Measurements from ENCODE around the gene NSF. TPM values are rescaled to one million over a fixed set of nuclear protein-coding genes. Genes with fewer than 3 reads are reported as not detected.
"Not testable (repeated sequence)": the region's sequence is repeated elsewhere in the genome, so short reads cannot be mapped to it uniquely, and the experiment has no call there.

NSF gene
- polyA plus RNA-seq, 4 donors: 30.1 to 40.6 (median 37.0) TPM

DNA sequence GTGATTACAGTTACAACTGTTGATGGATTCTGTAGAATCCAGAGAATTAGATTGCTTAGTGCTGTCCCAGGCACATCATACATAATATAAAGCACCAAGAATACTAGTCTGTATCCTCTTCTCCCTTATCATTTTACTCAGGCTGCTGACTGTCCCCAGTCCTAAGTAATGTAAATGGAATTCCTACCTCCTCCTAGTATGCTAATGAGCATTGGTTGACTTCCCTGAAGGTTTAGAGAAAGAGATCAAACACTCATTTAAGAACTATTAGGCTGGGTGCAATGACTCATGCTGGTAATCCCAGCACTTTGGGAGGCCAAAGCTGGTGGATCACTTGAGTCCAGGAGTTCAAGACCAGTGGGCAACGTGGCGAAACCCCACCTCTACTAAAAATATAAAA lies 37.0 kb downstream of the NSF start:
- not testable (repeated sequence) for DNase-seq (ENCODE audit: low read depth in 4 of 4, low spot score in 3 of 4)

- not testable (repeated sequence) for DNase-seq (ENCODE audit: low read depth in 4 of 4, low spot score in 3 of 4)
Observed at GRCh38 chr17:46628753-46629436, 38.4 kb downstream of the NSF start.

DNA sequence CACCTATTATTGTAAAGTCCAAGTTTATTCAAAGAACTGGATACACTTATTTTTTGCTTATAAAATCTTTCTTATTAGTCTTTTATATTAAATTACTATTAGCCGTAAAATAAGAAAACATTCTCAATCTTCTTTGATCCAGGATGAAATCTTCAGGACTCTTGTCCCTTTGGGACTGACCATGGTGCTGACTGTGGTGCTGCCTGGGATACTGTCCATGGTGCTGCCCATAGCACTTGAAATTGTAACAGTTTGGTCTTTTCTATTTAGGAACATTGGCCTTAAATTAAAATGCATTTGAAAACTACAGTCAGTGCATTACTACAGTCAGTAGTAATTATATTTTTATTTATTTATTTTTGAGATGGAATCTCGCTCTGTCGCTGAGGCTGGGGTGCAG lies 41.7 kb downstream of the NSF start:
- not testable (repeated sequence) for DNase-seq (ENCODE audit: low read depth in 4 of 4, low spot score in 3 of 4)

- DNase-seq (ENCODE audit: low read depth in 4 of 4, low spot score in 3 of 4): not testable (repeated sequence)
Observed at GRCh38 chr17:46634844-46635243, 44.4 kb downstream of the NSF start.

DNA sequence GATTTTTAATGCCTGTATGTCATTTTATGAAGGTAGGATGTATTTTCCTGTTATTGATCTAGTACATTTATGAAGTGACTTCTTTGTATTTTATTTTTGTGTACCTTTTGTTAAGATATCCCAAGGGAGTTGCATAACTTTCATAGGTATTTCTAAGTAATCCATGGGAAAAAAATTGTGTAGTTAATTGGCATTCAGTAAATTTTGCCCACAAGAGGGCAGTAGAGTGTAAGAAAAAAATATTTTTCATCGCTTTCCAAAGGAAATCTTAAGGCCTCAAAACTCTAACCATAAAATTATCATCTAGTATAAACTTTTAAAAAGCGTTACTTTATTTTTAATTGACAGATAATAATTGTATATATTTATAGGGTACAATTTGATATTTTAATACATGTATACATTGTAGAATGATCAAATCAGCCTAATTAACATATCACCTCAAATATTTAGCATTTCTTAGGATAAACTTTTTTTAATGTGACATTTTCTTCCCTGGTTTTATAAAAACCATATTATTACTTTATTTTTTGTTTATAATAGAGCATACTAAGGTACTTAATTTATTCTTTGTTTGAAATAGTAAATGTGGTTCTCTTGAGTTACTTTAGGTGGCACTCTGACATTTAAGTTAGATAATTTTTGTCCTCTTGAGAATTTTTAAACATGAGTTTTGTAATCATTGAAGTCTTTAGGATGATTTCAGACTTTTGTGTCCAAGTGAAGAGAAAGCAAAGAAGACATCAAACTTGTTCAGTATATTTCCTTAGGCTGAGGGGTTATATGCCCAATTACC lies 51.6 kb downstream of the NSF start:
- not testable (repeated sequence) for DNase-seq (ENCODE audit: low read depth in 4 of 4, low spot score in 3 of 4)

DNA sequence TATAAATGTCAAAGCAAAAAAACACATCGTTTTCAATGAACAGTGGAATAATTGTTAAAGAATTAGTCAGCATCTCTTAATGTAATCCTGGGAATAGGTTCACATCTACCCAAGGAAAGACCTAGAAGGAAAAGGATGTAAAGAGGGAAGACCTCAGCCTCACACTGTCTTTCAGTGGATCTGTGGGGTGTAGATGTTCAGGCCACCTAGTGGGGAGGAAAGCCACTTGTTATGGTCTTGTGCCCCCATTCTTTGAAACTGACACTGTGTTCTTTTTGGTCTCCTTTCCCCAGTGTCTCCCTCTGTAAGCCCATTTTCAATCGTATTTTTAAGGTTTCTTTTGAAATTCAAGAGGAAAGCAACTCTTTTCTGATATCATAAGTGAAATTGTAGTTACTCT lies 56.8 kb downstream of the NSF start:
- not testable (repeated sequence) for DNase-seq (ENCODE audit: low read depth in 4 of 4, low spot score in 3 of 4)

DNA sequence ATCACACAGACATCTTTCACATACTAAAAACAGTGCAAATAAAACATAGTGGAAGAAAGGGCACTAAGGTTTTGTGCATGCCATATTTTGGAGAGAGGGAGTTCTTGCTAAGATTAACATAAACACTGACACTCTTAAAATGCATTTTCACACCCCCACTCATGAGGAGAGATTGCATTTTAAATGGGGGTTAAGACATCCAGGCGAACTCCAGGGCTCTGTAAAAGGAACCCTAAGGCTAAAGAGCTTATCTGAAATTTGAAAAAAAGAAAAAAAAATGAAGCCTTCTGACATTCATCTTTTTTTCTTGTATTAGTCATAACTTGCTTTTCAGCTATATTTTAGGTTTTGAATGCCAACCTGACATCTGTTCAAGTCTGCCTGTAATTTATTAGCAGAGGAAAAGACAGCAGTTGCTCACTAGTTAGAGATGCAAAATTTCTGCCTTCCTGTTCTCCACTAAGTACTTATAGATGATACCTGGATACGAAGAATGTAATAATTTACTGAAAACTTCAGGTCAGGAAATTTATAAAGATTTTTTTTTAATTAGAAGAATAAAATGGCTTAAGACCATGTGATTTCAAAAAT lies 57.3 kb downstream of the NSF start:
- not testable (repeated sequence) for DNase-seq (ENCODE audit: low read depth in 4 of 4, low spot score in 3 of 4)

- not testable (repeated sequence) for DNase-seq (ENCODE audit: low read depth in 4 of 4, low spot score in 3 of 4)
Observed at GRCh38 chr17:46649246-46649645, 58.8 kb downstream of the NSF start.

DNA sequence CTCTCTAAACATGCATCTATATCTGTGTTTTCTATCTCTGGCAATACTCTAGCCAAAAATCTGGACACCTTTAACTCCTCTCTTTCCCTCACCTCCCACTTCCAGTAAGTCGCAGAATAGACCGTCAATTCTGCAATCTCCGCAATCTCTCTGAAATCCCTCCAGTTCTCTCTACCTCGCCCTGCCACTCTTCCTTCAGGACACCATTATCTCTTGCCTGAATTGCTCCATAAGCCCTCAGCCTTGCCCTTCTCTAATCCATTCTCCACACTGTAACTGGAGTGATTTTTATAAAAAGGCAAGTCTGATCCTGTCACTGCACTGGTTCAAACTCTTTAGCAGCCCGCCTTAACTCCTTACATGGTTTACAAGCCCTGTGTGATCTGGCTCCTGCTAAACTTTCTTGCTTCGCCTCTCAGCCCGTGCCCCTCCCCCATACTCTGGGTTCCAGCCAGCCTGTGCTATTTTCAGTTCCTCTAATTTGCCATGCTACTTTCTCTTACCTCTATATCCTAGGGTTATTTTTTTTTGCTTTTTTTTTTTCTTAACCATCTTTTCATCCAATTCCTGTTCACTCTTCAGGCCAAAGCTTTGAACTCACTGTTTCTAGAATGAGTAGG lies 61.7 kb downstream of the NSF start:
- not testable (repeated sequence) for DNase-seq (ENCODE audit: low read depth in 4 of 4, low spot score in 3 of 4)

DNA sequence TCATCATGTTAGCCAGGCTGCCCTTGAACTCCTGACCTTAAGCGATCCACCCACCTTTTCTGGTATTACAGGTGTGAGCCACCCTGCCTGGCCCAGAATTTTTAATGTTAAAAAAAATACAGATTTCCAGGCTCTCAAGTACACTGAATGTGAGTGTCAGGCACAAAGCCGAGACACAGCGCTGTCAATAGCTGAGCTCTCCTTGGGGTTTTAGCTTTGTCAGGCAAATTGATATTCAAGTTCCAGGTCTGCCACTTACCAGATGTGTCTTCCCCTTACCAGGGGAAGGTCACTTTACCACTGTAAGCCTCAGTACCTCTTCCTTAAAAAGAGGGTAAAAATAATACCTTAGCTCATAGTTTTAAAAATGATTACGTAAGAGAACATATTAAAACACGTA lies 67.8 kb downstream of the NSF start:
- DNase-seq (ENCODE audit: low read depth in 4 of 4, low spot score in 3 of 4): not testable (repeated sequence)

DNA sequence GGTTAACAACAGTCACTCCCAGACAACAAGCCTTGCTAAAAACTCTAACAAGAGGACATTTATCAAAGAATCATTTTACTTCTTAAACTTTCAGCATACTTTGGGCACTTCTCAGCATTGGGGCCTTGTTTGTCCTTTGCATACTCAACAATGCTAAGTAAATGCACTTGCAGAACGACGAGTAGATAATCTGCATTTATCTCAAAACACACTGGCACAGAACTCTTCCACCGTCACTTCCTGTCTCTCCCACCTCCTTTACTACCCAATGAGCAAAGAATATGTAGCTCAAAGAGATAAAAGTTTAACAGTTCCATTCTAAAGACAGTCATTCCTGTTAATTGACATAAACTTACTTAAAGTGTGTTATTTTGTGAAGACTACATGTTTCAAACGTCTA lies 69.2 kb downstream of the NSF start:
- DNase-seq (ENCODE audit: low read depth in 4 of 4, low spot score in 3 of 4): not testable (repeated sequence)

- DNase-seq (ENCODE audit: low read depth in 4 of 4, low spot score in 3 of 4): not testable (repeated sequence)
Observed at GRCh38 chr17:46663123-46663522, 72.7 kb downstream of the NSF start.

DNA sequence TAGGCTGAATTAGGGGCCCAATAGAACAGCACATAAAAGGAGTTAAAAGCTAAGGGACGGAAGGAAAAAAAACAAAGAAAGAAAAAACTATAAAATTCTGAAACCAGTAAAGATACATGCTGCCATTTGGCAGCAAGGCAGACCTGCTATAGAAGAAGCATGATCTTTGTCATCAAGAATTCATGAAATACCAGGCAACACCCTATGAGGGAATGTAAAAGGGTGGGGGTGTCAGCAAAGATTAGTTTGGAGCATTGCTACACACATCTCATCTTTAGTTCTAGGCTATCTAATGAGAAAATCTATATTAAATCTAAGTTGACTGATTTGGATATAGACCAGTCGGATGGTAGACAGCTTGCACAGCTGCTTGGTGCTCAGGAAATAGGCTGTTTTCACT lies 73.1 kb downstream of the NSF start:
- not testable (repeated sequence) for DNase-seq (ENCODE audit: low read depth in 4 of 4, low spot score in 3 of 4)

DNA sequence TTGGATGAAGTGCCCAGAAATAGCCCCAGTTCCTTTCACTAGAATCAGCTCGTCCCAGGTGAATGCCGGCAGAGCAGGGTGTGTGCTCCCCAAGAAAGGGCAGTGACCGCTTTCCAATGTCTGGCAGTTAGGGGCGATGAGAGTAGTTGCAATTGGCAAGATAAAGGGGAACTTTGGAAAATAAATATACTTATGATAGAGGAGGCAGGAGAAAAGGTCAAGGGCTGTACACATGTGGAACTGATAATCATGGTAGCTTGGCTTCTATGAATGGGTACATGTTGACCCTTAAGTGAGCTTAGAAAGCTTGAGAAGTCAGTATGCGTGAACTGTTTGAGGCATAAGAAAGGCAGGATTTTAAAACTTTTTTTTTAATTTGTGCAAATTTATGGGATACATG lies 75.5 kb downstream of the NSF start:
- DNase-seq (ENCODE audit: low read depth in 4 of 4, low spot score in 3 of 4): not testable (repeated sequence)

DNA sequence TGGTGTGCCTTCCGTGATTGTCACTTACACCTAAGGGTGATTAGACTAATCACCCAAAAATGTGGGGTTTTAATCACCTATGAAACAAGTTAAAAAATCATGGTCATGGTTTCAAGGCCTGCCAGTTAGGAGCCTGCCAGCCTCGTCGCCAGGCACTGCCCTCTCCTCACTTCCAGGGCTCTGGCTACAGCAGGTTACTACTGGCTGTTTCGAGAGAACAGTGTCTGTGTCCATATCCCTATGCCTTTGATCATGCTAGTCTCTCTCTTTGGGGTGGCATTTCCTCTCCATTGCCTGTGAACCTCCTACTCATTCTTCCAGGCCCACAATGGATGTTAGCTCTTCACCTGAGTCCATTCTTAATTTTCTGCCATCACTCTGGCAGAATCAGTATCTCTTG lies 80.3 kb downstream of the NSF start:
- not testable (repeated sequence) for DNase-seq (ENCODE audit: low read depth in 4 of 4, low spot score in 3 of 4)

GRCh38 chr17:46672777-46673176 lies 82.3 kb downstream of the NSF start:
- not testable (repeated sequence) for DNase-seq (ENCODE audit: low read depth in 4 of 4, low spot score in 3 of 4)

DNA sequence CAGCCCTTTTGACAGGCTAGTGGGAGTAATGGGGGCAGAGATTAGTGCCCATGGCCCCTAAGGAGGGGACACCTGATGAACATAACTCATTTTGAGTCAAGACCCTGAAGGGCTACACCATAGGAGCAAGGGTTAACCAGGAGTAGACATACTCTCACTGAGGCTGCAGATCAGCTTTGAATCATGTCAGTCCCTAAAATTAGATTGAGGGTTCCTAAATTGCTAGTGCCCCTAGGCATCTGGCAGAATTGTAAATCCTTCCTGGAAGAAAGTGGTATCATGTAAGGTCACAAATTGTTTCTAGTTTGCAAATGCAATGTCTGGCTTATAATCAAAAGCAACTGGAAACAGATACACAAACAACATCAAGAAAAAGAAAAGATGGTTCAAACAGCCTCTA lies 87.3 kb downstream of the NSF start:
- not testable (repeated sequence) for DNase-seq (ENCODE audit: low read depth in 4 of 4, low spot score in 3 of 4)

DNA sequence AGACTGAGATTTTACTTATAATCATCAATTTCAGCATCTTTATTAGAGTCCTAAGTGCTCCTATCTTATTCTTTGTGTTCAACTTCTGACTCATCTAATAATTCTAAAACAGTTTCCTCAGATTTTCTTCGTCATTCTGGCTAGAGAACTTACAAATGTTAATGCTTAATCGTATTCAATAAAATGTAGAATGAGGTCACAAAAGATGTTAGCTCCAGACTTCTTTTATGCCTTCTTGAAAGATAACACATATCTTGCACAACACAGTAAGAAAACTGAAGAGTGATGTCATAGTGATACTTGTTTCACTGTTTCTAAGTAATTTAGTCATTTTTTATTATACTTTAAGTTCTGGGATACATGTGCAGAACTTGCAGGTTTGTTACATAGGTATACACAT lies 93.2 kb downstream of the NSF start:
- DNase-seq (ENCODE audit: low read depth in 4 of 4, low spot score in 3 of 4): not testable (repeated sequence)

DNA sequence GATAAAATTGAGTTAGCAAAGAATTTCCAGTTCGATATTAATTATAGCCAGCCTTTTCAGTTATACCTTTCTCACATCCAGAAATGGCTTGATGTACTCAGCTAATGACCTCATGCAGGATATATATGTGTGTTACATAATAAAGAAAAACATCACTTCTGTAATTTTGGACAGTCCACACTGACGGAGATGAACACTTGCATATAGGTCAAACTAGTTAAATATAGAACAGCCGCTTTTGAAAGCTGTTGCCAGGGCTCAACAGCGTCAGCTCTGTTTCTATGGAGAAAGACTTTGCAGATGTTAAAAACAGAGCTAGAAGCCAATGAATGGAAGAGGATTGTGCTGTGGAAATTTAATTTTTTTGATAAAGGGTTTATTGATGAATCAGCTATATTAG lies 94.8 kb downstream of the NSF start:
- DNase-seq (ENCODE audit: low read depth in 4 of 4, low spot score in 3 of 4): not testable (repeated sequence)

DNA sequence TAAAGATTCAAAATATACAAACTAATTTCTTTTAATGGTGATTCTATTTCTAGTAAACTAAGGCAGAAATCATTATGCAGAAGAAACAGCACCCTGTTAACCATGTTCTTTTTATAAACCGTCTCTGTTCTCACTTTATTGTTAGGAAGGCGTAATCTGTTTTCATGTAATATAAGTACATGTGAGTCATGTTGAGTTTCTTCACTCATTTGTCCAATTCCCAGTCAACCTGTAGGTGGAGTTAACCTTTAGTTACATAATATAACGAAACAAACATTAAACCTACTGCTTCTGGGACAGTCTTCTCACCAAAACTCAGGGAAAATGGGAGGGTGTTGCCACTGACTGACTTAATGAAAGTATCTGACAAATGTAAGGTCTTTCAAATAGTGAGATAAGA lies 101.7 kb downstream of the NSF start:
- DNase-seq (ENCODE audit: low read depth in 4 of 4, low spot score in 3 of 4): not testable (repeated sequence)

GRCh38 chr17:46693283-46693682 lies 102.8 kb downstream of the NSF start:
- not testable (repeated sequence) for DNase-seq (ENCODE audit: low read depth in 4 of 4, low spot score in 3 of 4)

All from right renal pelvis (tissue), 4 donors.